Mammary epithelial cell (primary cell): ENCODE measurements around the gene DNER.

Source experiments
- EZH2 ChIP-seq: IDR thresholded peaks from 2 replicates; pipeline ENCODE4 v1.6.1; 2012; ENCODE audit warnings: low read length, inconsistent platforms, borderline replicate concordance
- TF ChIP-seq, protein P1 (sequence below), 2 donors: IDR thresholded peaks in 1 of 2; conservative IDR thresholded peaks in 1 of 2; 2 replicates each; pipeline ENCODE4 v1.5.1; 2011 to 2012; ENCODE audit warnings: inconsistent platforms in 2 of 2, low read length in 2 of 2, mild to moderate bottlenecking in 2 of 2, control low read depth in 1 of 2, low read depth in 1 of 2; ENCODE audit not compliant: insufficient read depth in 1 of 2; ENCODE audit errors: extremely low read depth in 1 of 2

DNA sequence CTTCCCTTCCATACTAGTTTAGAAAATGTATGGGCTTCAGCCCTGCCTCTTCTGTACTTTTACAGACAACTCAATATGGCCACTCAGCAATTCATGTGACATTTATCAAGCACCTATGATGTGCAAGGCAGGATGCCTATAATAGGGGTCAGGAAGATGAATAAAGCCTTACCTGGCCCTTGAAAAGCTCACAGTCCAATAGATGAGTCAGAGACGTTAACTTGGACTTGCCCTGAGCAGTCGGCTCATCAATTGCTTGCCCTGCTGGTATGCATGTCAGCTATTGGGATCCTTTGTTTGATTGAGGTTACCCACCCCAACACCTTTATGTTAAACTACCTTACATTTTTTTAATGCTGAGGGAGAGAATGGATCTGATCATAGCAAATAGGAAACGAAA lies 116.1 kb downstream of the DNER start:
- TF ChIP-seq, protein P1, sequence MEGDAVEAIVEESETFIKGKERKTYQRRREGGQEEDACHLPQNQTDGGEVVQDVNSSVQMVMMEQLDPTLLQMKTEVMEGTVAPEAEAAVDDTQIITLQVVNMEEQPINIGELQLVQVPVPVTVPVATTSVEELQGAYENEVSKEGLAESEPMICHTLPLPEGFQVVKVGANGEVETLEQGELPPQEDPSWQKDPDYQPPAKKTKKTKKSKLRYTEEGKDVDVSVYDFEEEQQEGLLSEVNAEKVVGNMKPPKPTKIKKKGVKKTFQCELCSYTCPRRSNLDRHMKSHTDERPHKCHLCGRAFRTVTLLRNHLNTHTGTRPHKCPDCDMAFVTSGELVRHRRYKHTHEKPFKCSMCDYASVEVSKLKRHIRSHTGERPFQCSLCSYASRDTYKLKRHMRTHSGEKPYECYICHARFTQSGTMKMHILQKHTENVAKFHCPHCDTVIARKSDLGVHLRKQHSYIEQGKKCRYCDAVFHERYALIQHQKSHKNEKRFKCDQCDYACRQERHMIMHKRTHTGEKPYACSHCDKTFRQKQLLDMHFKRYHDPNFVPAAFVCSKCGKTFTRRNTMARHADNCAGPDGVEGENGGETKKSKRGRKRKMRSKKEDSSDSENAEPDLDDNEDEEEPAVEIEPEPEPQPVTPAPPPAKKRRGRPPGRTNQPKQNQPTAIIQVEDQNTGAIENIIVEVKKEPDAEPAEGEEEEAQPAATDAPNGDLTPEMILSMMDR (conservative IDR thresholded peaks at IDR 0.05 in 1 of 2, IDR thresholded peaks at IDR 0.05 in 1 of 2; ENCODE audit: extremely low read depth in 1 of 2, insufficient read depth in 1 of 2, low read depth in 1 of 2, low read length in 2 of 2): no peak
- TF ChIP-seq EZH2: no peak
